Gastrocnemius medialis (tissue), 4 donors: ENCODE results near the gene IQCE. TPM values are rescaled to one million over a fixed set of nuclear protein-coding genes. Genes with fewer than 3 reads are reported as not detected.

Experiments used
- ATAC-seq, 2 donors: fragments of 150-250 bp; one replicate each; pipeline ENCODE4 v1.9.1; 2016
- DNase-seq, 2 donors: peaks; one replicate each; pipeline ENCODE4 v3.0.0-alpha.2; 2019
- H3K27ac ChIP-seq, 4 donors: fragments of 200-600 bp; sonication (generic); 1 replicate in 1 of 4; 2 replicates in 3 of 4; pipeline ENCODE4 v1.5.1; 2016 to 2018; ENCODE audit warnings: mild to moderate bottlenecking in 2 of 4, moderate library complexity in 1 of 4
- H3K27me3 ChIP-seq, 3 donors: fragments of 200-600 bp; sonication (generic) in 2 of 3; 1 replicate in 1 of 3; 2 replicates in 2 of 3; pipeline versions ENCODE4 v1.5.1 to v1.6.0; 2016 to 2019; ENCODE audit warnings: mild to moderate bottlenecking in 1 of 3, moderate library complexity in 1 of 3
- H3K36me3 ChIP-seq, 2 donors: fragments of 200-600 bp; sonication (generic) in 1 of 2; one replicate each; pipeline ENCODE4 v1.5.1; 2017 to 2018
- H3K4me1 ChIP-seq, 2 donors: fragments of 200-600 bp; sonication (generic) in 1 of 2; one replicate each; pipeline ENCODE4 v1.5.1; 2016 to 2017; ENCODE audit warnings: mild to moderate bottlenecking in 2 of 2
- H3K4me3 ChIP-seq, 4 donors: fragments of 200-600 bp; sonication (generic) in 3 of 4; 1 replicate in 1 of 4; 2 replicates in 3 of 4; pipeline ENCODE4 v1.5.1; 2016 to 2019; ENCODE audit warnings: mild to moderate bottlenecking in 2 of 4
- H3K9me3 ChIP-seq, 3 donors: fragments of 200-600 bp; sonication (generic) in 2 of 3; 1 replicate in 1 of 3; 2 replicates in 2 of 3; pipeline ENCODE4 v1.5.1; 2016 to 2019
- CTCF ChIP-seq, 5 experiments: fragments of 450-650 bp in 3 of 5; fragments of 200-600 bp in 2 of 5; sonication (generic) in 2 of 5; IDR thresholded peaks in 4 of 5; conservative IDR thresholded peaks in 1 of 5; 1 replicate in 4 of 5; 2 replicates in 1 of 5; pipeline ENCODE4 v1.5.1; 2016 to 2019; ENCODE audit warnings: antibody characterized with exemption in 5 of 5, mild to moderate bottlenecking in 3 of 5, moderate library complexity in 3 of 5
- POLR2A ChIP-seq, 2 donors: fragments of 450-650 bp; IDR thresholded peaks; one replicate each; pipeline ENCODE4 v1.6.1; 2017; ENCODE audit warnings: antibody characterized with exemption in 2 of 2, mild to moderate bottlenecking in 2 of 2, moderate library complexity in 2 of 2
- in situ Hi-C, 4 donors: fragments of 200-750 bp; cut with MboI; loops; one replicate each; pipeline versions ENCODE4 v1.15.0 to v1.8.0; 2017; ENCODE audit warnings: low sequenced_read_pairs in 4 of 4
- intact Hi-C: fragments of 100-400 bp; cut with DNase I; formaldehyde crosslinking; loops from one replicate; pipeline ENCODE4 v1.15.1; 2023; ENCODE audit warnings: low total_unique reads
- total RNA-seq, 4 donors: library from RNA; depleted of rRNA; stranded (reverse); fragments of >200 nt; gene quantifications; one replicate each; pipeline versions ENCODE4 v1.1.0 to v1.2.3, GENCODE V29; 2016

Gene IQCE
- total RNA-seq, 4 donors from 2014 or later: 6.3 to 11.5 (median 8.8) TPM

DNA sequence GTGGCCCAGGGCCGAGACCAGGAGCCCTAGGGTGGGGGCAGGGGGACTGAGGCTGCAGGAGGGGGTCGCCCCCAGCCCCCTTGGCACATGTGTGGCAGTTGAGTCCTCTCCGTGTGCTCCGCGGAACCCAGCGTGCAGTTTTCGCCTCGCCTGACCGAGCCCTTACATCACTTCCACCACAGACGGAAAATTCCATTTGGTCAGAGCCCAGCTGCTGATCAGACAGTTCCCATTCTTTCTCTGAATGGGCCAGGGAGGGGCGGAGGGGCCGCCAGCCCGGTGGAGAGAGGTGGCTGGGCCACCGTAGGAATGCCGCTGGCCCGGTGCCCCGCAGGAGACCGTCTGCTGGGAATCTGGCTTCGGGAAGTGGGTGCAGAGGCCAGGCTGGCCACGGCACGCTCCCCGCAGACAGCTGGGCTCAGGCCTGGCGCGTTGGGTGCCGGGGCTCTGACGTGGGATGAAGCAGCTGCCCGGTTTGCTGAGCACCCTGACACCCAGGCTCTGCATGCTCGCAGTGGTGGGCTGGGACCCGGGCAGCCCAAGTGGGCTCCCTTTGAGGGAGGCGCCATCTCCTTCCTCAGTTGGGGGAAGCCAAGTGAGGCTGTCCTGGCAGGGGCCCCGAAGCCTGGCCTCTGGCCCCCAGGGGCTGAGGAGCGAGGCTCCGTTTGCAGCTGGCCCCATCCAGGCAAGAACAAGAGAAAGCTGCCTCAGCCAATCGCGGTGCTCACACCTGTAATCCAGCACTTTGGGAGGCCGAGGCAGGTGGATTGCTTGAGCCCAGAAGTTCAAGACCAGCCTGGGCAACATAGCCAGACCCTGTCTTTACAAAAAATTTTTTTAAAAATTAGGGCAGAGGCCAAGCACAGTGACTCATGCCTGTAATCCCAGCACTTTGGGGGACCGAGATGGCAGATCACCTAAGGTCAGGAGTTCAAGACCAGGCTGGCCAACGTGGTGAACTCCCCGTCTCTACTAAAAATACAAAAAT is 82.9 kb downstream of the IQCE start:
- H3K9me3 ChIP-seq: no peaks in the 10 kb centered on the region
- no peaks in the 10 kb centered on the region for H3K27me3 ChIP-seq
- no peaks in the 10 kb centered on the region for H3K36me3 ChIP-seq
- in situ Hi-C loops (no loop called here), intact Hi-C loops (loop anchor here (1.0 kb wide), 1 partner anchor 27 kb away; no protein-coding TSS in a partner anchor)
- H3K4me3 ChIP-seq: peak overlapping the region; percentile 32 to 44 (median 34)
- TF ChIP-seq POLR2A (IDR thresholded peaks at IDR 0.05): peak in 1 of 2 donors; percentile 18
- peak in 1 of 5 experiments; percentile 16 for TF ChIP-seq CTCF (IDR thresholded peaks at IDR 0.05 in 4 of 5, conservative IDR thresholded peaks at IDR 0.05 in 1 of 5)
- DNase-seq: peak; percentile 76 to 93
- ATAC-seq: peak; percentile 82 to 84
- peaks cover 37 to 48% of the 10 kb centered on the region in 2 donors for H3K4me1 ChIP-seq
- peak overlapping the region; percentile 72 to 81 (median 78) for H3K27ac ChIP-seq

DNA sequence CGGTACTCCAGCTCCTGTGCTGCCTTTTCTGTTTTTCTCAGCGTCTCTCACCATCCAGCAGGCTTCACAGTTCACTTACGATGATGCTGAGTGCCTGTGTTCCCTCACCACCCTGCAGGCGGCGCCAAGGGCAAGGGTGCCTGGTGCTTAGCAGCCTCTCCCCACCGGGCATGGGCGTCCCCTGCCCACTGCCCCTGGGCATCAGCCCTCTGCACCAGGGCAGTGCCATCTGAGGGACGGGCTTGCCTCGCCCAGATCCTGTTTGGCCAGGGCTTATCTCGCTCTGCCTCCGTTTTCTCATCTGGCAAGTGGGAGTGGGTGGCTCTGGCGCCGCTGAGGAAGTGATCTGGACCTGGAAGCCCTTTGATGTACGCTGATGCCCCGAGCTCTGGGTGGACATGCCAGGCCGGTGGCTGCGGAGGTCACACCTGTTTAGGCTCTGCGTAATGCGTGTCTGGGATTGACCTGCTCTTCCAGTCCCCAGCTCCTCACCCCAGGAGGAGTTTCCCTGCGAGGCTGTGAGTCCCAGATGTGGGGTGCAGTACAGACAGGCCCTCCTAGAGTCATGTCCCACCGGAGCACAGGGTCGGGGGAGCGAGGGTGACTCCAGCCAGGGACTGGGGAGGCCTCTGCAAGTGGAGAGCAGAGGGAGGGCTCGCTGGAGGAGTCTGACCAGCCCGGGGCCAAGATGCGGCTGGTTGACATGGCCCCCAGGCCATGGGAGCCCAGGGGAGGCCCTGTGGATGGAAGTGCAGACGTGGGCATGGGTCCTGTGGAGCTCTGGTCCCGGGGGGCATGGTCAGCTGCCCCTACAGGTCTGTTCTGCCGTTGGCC is 84.8 kb downstream of the IQCE start:
- no peaks in the 10 kb centered on the region for H3K9me3 ChIP-seq
- no peak for ATAC-seq
- no peaks in the 10 kb centered on the region for H3K36me3 ChIP-seq
- no peaks in the 10 kb centered on the region for H3K27me3 ChIP-seq
- H3K4me1 ChIP-seq: peaks cover 26 to 30% of the 10 kb centered on the region in 2 donors
- H3K4me3 ChIP-seq: no peak overlapping the region
- no peak overlapping the region for H3K27ac ChIP-seq
- in situ Hi-C loops: no loop called here
- no peak for TF ChIP-seq POLR2A (IDR thresholded peaks at IDR 0.05)
- TF ChIP-seq CTCF (IDR thresholded peaks at IDR 0.05 in 4 of 5, conservative IDR thresholded peaks at IDR 0.05 in 1 of 5): no peak
- DNase-seq: no peak
- intact Hi-C loops: no loop called here

DNA sequence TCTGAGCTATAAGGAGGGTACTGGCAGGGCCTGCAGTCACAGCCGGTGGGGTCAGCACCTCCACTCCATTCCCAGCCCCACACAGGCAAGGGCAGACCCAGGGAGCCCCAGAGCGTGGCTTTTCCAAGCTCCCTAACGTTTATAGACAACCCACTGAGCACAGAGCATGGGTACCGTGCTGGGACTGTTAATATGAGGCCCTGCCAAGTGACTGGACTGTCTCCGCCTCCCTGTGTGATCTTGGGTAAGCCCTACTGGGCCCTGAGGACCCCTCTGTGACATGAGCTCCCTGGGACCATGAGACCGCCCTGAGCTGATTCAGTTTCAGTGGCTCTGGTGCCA is 85.4 kb downstream of the IQCE start:
- Histone ChIP-seq H3K36me3 (no peaks in the 10 kb centered on the region), H3K27me3 (no peaks in the 10 kb centered on the region), H3K4me1 (peaks cover 21 to 24% of the 10 kb centered on the region in 2 donors), H3K4me3 (no peak overlapping the region), H3K9me3 (no peaks in the 10 kb centered on the region), H3K27ac (no peak overlapping the region)
- TF ChIP-seq CTCF (IDR thresholded peaks at IDR 0.05 in 4 of 5, conservative IDR thresholded peaks at IDR 0.05 in 1 of 5): no peak
- no peak for TF ChIP-seq POLR2A (IDR thresholded peaks at IDR 0.05)
- ATAC-seq (no peak), DNase-seq (no peak)
- in situ Hi-C loops (no loop called here), intact Hi-C loops (no loop called here)

DNA sequence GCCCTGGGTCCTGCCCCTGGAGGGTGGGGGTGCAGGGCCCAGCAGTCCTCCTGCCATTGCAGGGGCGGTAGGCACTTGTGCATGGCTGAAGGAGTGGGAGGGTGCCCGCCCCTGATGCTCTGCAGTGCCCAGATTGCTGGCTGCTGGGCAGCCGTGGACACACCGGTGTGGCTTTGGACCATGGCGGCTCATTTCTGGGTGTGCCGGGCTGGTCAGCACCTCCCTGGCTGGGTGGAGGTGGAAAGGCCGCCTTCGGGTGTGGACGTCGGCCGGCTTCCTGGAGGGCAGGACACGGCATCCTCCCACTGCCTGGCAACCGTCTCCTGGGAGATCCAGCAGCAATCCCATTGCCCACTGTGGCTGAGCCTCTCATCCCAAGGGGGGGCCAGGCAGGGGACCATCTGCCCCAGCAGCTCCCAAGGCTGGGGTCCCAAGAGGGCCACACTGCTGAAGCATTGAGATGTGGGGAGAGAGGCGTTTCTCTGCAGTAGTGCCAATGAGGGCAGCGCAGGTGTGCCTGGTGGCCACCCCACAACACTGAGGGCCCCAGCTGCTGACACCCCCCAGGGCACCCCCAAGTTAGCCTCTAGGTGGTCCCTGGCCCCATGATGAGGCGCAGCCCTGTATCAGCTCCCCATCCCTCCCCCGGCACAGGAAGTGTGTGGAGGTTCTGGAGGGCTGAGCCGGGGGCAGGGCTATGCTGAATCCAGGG is 85.9 kb downstream of the IQCE start:
- TF ChIP-seq CTCF (IDR thresholded peaks at IDR 0.05 in 4 of 5, conservative IDR thresholded peaks at IDR 0.05 in 1 of 5) (no peak), POLR2A (IDR thresholded peaks at IDR 0.05) (no peak)
- intact Hi-C loops: no loop called here
- peaks cover 17 to 20% of the 10 kb centered on the region in 2 donors for H3K4me1 ChIP-seq
- H3K9me3 ChIP-seq: no peaks in the 10 kb centered on the region
- in situ Hi-C loops: no loop called here
- no peak overlapping the region for H3K27ac ChIP-seq
- no peaks in the 10 kb centered on the region for H3K36me3 ChIP-seq
- ATAC-seq (no peak), DNase-seq (no peak)
- H3K4me3 ChIP-seq: no peak overlapping the region
- no peaks in the 10 kb centered on the region for H3K27me3 ChIP-seq
